SK-N-SH treated with all-trans-retinoic acid at 6 μM for 48 hours (cell line): ENCODE data around the gene SAMD8.

Experiments
- ATAC-seq: fragments of 200-7000 bp; cut with Tn5 transposase; 3 replicates; pipeline ENCODE4 v1.9.1; 2020; ENCODE audit warnings: mild to moderate bottlenecking, moderate library complexity
- ARNTL ChIP-seq: fragments of 450-650 bp; formaldehyde crosslinking; IDR thresholded peaks from 2 replicates; pipeline ENCODE4 v1.5.0; 2020; ENCODE audit warnings: low read depth, mild to moderate bottlenecking, moderate library complexity, borderline replicate concordance
- BACH2 ChIP-seq: fragments of 250-450 bp; sonication (Bioruptor Pico); IDR thresholded peaks from 2 replicates; pipeline ENCODE4 v1.9.0; 2021; ENCODE audit warnings: mild to moderate bottlenecking, borderline replicate concordance
- CREB5 ChIP-seq: fragments of 250-450 bp; sonication (Bioruptor Pico); IDR thresholded peaks from 2 replicates; pipeline ENCODE4 v1.5.1; 2020; ENCODE audit warnings: low read depth, mild to moderate bottlenecking, moderate library complexity
- CSRNP3 ChIP-seq: fragments of 250-450 bp; sonication (Bioruptor Pico); IDR thresholded peaks from 2 replicates; pipeline ENCODE4 v1.5.1; 2021; ENCODE audit warnings: mild to moderate bottlenecking, moderate library complexity
- ESRRG ChIP-seq: fragments of 250-450 bp; sonication (Bioruptor Pico); IDR thresholded peaks from 2 replicates; pipeline ENCODE4 v1.6.1; 2021; ENCODE audit warnings: mild to moderate bottlenecking
- GLIS3 ChIP-seq: fragments of 250-450 bp; sonication (Bioruptor Pico); IDR thresholded peaks from 2 replicates; pipeline ENCODE4 v1.5.0; 2020; ENCODE audit warnings: mild to moderate bottlenecking, moderate library complexity
- ISL1 ChIP-seq: fragments of 250-450 bp; sonication (Bioruptor Pico); IDR thresholded peaks from 2 replicates; pipeline ENCODE4 v2.1.2; 2022; ENCODE audit warnings: mild to moderate bottlenecking, moderate library complexity
- OSR1 ChIP-seq: fragments of 250-450 bp; sonication (Bioruptor Pico); IDR thresholded peaks from 2 replicates; pipeline ENCODE4 v1.8.0; 2022; ENCODE audit warnings: moderate library complexity, mild to moderate bottlenecking, inconsistent platforms
- PATZ1 ChIP-seq: fragments of 250-450 bp; sonication (Bioruptor Pico); IDR thresholded peaks from 2 replicates; pipeline ENCODE4 v1.8.0; 2020; ENCODE audit warnings: mild to moderate bottlenecking, moderate library complexity, borderline replicate concordance
- POU6F1 ChIP-seq: fragments of 250-450 bp; sonication (Bioruptor Pico); IDR thresholded peaks from 2 replicates; pipeline ENCODE4 v1.8.0; 2021; ENCODE audit warnings: low read depth, mild to moderate bottlenecking, moderate library complexity, borderline replicate concordance
- PPARA ChIP-seq: fragments of 250-450 bp; sonication (Bioruptor Pico); IDR thresholded peaks from 2 replicates; pipeline ENCODE4 v1.5.0; 2020; ENCODE audit warnings: mild to moderate bottlenecking, borderline replicate concordance
- RARB ChIP-seq: fragments of 250-450 bp; sonication (Bioruptor Pico); IDR thresholded peaks from 2 replicates; pipeline ENCODE4 v1.8.0; 2021; ENCODE audit warnings: mild to moderate bottlenecking, moderate library complexity
- SNAI2 ChIP-seq: fragments of 250-450 bp; sonication (Bioruptor Pico); IDR thresholded peaks from 2 replicates; pipeline ENCODE4 v1.5.0; 2020; ENCODE audit warnings: mild to moderate bottlenecking, moderate library complexity
- TCF4 ChIP-seq: fragments of 250-450 bp; sonication (Bioruptor Pico); IDR thresholded peaks from 2 replicates; pipeline ENCODE4 v1.8.0; 2021; ENCODE audit warnings: mild to moderate bottlenecking, moderate library complexity, borderline replicate concordance
- TOX ChIP-seq: fragments of 250-450 bp; sonication (Bioruptor Pico); IDR thresholded peaks from 2 replicates; pipeline ENCODE4 v1.8.0; 2021; ENCODE audit warnings: mild to moderate bottlenecking, moderate library complexity, borderline replicate concordance
- ZFP3 ChIP-seq: fragments of 250-450 bp; sonication (Bioruptor Pico); IDR thresholded peaks from 2 replicates; pipeline ENCODE4 v1.5.0; 2020; ENCODE audit warnings: mild to moderate bottlenecking, moderate library complexity
- ZFP30 ChIP-seq: fragments of 450-650 bp; formaldehyde crosslinking; IDR thresholded peaks from 2 replicates; pipeline ENCODE4 v1.5.0; 2022; ENCODE audit warnings: mild to moderate bottlenecking, moderate library complexity
- ZNF70 ChIP-seq: fragments of 450-650 bp; formaldehyde crosslinking; IDR thresholded peaks from 2 replicates; pipeline ENCODE4 v1.5.0; 2020; ENCODE audit warnings: mild to moderate bottlenecking, moderate library complexity
- ZNF8 ChIP-seq: fragments of 450-650 bp; formaldehyde crosslinking; IDR thresholded peaks from 2 replicates; pipeline ENCODE4 v1.5.0; 2020; ENCODE audit warnings: mild to moderate bottlenecking, moderate library complexity
- TF ChIP-seq, protein P1 (sequence below): fragments of 250-450 bp; sonication (Bioruptor Pico); IDR thresholded peaks from 2 replicates; pipeline ENCODE4 v1.5.0; 2020; ENCODE audit warnings: mild to moderate bottlenecking, moderate library complexity

Gene SAMD8

GRCh38 chr10:75226095-75226494 is 114.6 kb downstream of the SAMD8 start:
- no peak for ATAC-seq
- no peak for TF ChIP-seq PATZ1 (CRISPR knock-in tag)
- TF ChIP-seq OSR1 (CRISPR knock-in tag): no peak
- no peak for TF ChIP-seq CSRNP3 (CRISPR knock-in tag)
- TF ChIP-seq PPARA (CRISPR knock-in tag): no peak
- TF ChIP-seq CREB5 (CRISPR knock-in tag): no peak
- TF ChIP-seq TCF4 (CRISPR knock-in tag): no peak
- no peak for TF ChIP-seq ZNF8 (CRISPR knock-in tag)
- no peak for TF ChIP-seq SNAI2
- TF ChIP-seq ESRRG: no peak
- no peak for TF ChIP-seq ZFP3 (CRISPR knock-in tag)
- no peak for TF ChIP-seq ZNF70
- no peak for TF ChIP-seq GLIS3 (CRISPR knock-in tag)
- no peak for TF ChIP-seq ARNTL (CRISPR knock-in tag)
- TF ChIP-seq BACH2 (CRISPR knock-in tag): no peak
- TF ChIP-seq POU6F1: no peak
- TF ChIP-seq, protein P1, sequence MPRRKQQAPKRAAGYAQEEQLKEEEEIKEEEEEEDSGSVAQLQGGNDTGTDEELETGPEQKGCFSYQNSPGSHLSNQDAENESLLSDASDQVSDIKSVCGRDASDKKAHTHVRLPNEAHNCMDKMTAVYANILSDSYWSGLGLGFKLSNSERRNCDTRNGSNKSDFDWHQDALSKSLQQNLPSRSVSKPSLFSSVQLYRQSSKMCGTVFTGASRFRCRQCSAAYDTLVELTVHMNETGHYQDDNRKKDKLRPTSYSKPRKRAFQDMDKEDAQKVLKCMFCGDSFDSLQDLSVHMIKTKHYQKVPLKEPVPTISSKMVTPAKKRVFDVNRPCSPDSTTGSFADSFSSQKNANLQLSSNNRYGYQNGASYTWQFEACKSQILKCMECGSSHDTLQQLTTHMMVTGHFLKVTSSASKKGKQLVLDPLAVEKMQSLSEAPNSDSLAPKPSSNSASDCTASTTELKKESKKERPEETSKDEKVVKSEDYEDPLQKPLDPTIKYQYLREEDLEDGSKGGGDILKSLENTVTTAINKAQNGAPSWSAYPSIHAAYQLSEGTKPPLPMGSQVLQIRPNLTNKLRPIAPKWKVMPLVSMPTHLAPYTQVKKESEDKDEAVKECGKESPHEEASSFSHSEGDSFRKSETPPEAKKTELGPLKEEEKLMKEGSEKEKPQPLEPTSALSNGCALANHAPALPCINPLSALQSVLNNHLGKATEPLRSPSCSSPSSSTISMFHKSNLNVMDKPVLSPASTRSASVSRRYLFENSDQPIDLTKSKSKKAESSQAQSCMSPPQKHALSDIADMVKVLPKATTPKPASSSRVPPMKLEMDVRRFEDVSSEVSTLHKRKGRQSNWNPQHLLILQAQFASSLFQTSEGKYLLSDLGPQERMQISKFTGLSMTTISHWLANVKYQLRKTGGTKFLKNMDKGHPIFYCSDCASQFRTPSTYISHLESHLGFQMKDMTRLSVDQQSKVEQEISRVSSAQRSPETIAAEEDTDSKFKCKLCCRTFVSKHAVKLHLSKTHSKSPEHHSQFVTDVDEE (CRISPR knock-in tag): no peak
- no peak for TF ChIP-seq TOX (CRISPR knock-in tag)
- no peak for TF ChIP-seq ISL1
- no peak for TF ChIP-seq RARB (CRISPR knock-in tag)

DNA sequence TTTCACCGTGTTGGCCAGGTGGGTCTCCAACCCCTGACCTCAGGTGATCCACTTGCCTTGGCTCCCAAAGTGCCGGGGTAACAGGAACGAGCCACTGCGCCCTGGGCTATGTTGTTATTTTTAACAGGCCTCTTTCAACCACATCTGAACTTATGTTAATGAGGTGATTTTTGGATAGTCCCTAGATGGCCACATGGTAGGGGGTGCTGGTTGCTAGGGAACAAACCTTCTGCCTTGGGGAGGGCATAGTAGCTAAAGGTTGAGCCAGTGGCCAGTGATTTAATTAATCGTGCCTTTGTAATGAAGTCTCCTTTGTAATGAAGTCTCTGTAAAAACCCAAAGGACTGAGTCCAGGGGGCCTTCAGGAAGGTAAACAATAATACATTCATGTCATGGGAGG is 115.2 kb downstream of the SAMD8 start:
- ATAC-seq: no peak
- TF ChIP-seq, protein P1 (CRISPR knock-in tag): no peak
- TF ChIP-seq ARNTL (CRISPR knock-in tag): no peak
- TF ChIP-seq SNAI2: no peak
- no peak for TF ChIP-seq TOX (CRISPR knock-in tag)
- TF ChIP-seq ESRRG: no peak
- TF ChIP-seq ZNF70: no peak
- TF ChIP-seq ISL1: no peak
- TF ChIP-seq ZFP30 (CRISPR knock-in tag): no peak
- TF ChIP-seq PATZ1 (CRISPR knock-in tag): no peak
- TF ChIP-seq BACH2 (CRISPR knock-in tag): no peak
- TF ChIP-seq POU6F1: no peak
- TF ChIP-seq TCF4 (CRISPR knock-in tag): no peak
- no peak for TF ChIP-seq GLIS3 (CRISPR knock-in tag)
- no peak for TF ChIP-seq CREB5 (CRISPR knock-in tag)
- TF ChIP-seq, all 23 proteins: peak for 0
